COR-L47 (cell line): Measurements from ENCODE around the gene MAML1.
A peak's percentile ranks its signal among the peaks of the same experiment; 100 is the strongest.
"Not testable (repeated sequence)": the region's sequence is repeated elsewhere in the genome, so short reads cannot be mapped to it uniquely, and the experiment has no call there.

ENCODE experiments used
- DNase-seq: peaks from one replicate; lab custom pipeline; 2025; lab: John Stamatoyannopoulos, UW

Gene MAML1

GRCh38 chr5:179734536-179735164 is 2.0 kb downstream of the MAML1 start:
- no peak for DNase-seq

- DNase-seq, result no peak
Observed at GRCh38 chr5:179738742-179739141, 6.1 kb downstream of the MAML1 start.

GRCh38 chr5:179744106-179744505 is 11.5 kb downstream of the MAML1 start:
- DNase-seq, result not testable (repeated sequence)

GRCh38 chr5:179746872-179747271 is 14.2 kb downstream of the MAML1 start:
- no peak for DNase-seq

- DNase-seq, result no peak
Observed at GRCh38 chr5:179747811-179748210, 15.2 kb downstream of the MAML1 start.

GRCh38 chr5:179749857-179750508 is 17.4 kb downstream of the MAML1 start:
- DNase-seq, result no peak

GRCh38 chr5:179753971-179754370 is 21.3 kb downstream of the MAML1 start:
- DNase-seq, result no peak

GRCh38 chr5:179755022-179755421 is 22.4 kb downstream of the MAML1 start:
- no peak for DNase-seq

- DNase-seq, result no peak
Observed at GRCh38 chr5:179758955-179759354, 26.3 kb downstream of the MAML1 start.

GRCh38 chr5:179759581-179760551 is 27.2 kb downstream of the MAML1 start:
- no peak for DNase-seq

- peak; percentile 82 for DNase-seq
Observed at GRCh38 chr5:179762079-179762780, 29.6 kb downstream of the MAML1 start.

- no peak for DNase-seq
Observed at GRCh38 chr5:179762781-179763176, 30.2 kb downstream of the MAML1 start.

GRCh38 chr5:179763215-179763945 is 30.8 kb downstream of the MAML1 start:
- peak; percentile 52 for DNase-seq

GRCh38 chr5:179764056-179764455 is 31.4 kb downstream of the MAML1 start:
- no peak for DNase-seq

- DNase-seq, result no peak
Observed at GRCh38 chr5:179765400-179765799, 32.8 kb downstream of the MAML1 start.

GRCh38 chr5:179766021-179766725 is 33.6 kb downstream of the MAML1 start:
- no peak for DNase-seq

- DNase-seq, result no peak
Observed at GRCh38 chr5:179766726-179767455, 34.3 kb downstream of the MAML1 start.

- no peak for DNase-seq
Observed at GRCh38 chr5:179767496-179768100, 35.0 kb downstream of the MAML1 start.

GRCh38 chr5:179768326-179769085 is 35.9 kb downstream of the MAML1 start:
- DNase-seq, result no peak
